Endothelial cell of umbilical vein (primary cell): ENCODE results near the gene NSD1. TPM values are rescaled to one million over a fixed set of nuclear protein-coding genes. Genes with fewer than 3 reads are reported as not detected.

Experiments used
- BruUV-seq: library from RNA; stranded (reverse); fragments of 400-500 nt; replicated peaks from 2 replicates; lab custom pipeline; 2021; lab: Mats Ljungman, UMichigan
- CTCF ChIA-PET: fragments of 300-600, 350-600 bp; sonication (Branson Sonifier 250); formaldehyde crosslinking; loops from one replicate; lab custom pipeline; 2021; ENCODE audit warnings: antibody characterized with exemption, inconsistent platforms; lab: Charles Lee
- POLR2A ChIA-PET: fragments of 300-600, 350-600 bp; sonication (Branson Sonifier 250); formaldehyde crosslinking; loops from one replicate; lab custom pipeline; 2021; ENCODE audit warnings: antibody characterized with exemption, inconsistent platforms; lab: Charles Lee
- DNase-seq: peaks from one replicate; pipeline ENCODE4 v3.0.0-alpha.2; 2011; ENCODE audit warnings: low read depth, low spot score
- FAIRE-seq: peaks from 2 replicates; lab custom pipeline; 2011; peaks lifted over from hg19 to GRCh38; lab: Jason Lieb, UNC
- H2AFZ ChIP-seq: 2 replicates; pipeline ENCODE4 v1.6.0; 2012; ENCODE audit warnings: low read depth, low read length, control low read depth, inconsistent platforms
- H3K27ac ChIP-seq: 2 replicates; pipeline ENCODE4 v1.5.1; 2011; ENCODE audit warnings: low read depth, mild to moderate bottlenecking, control low read depth, low read length, moderate library complexity; ENCODE audit not compliant: insufficient read depth
- H3K27me3 ChIP-seq, 2 experiments: 2 replicates each; pipeline versions ENCODE4 v1.6.0 to v1.6.1; 2011; ENCODE audit warnings: low read length in 2 of 2, mixed read lengths in 1 of 2; ENCODE audit not compliant: control insufficient read depth in 2 of 2, insufficient read depth in 2 of 2
- H3K36me3 ChIP-seq, 2 experiments: 2 replicates in 1 of 2; 3 replicates in 1 of 2; pipeline ENCODE4 v1.5.1; 2011; ENCODE audit warnings: low read length in 2 of 2, mild to moderate bottlenecking in 1 of 2, moderate library complexity in 1 of 2; ENCODE audit not compliant: control insufficient read depth in 2 of 2, insufficient read depth in 2 of 2; ENCODE audit errors: extremely low read depth in 1 of 2
- H3K4me1 ChIP-seq: 3 replicates; pipeline ENCODE4 v1.5.1; 2011; ENCODE audit warnings: mild to moderate bottlenecking, low read length; ENCODE audit not compliant: control insufficient read depth, insufficient read depth; ENCODE audit errors: extremely low read depth
- H3K4me2 ChIP-seq: 2 replicates; pipeline ENCODE4 v1.6.1; 2011; ENCODE audit warnings: low read length, control low read depth, mixed read lengths; ENCODE audit not compliant: insufficient read depth
- H3K4me3 ChIP-seq, 3 experiments: fragments of 200-600 bp in 1 of 3; sonication (generic), shearing (Covaris generic) in 1 of 3; replicated peaks in 1 of 3; 2 replicates each; pipeline ENCODE4 v1.5.1; 2011 to 2016; ENCODE audit warnings: control low read depth in 3 of 3, low read length in 3 of 3, mild to moderate bottlenecking in 2 of 3, inconsistent platforms in 1 of 3, low read depth in 1 of 3, moderate library complexity in 1 of 3; ENCODE audit not compliant: insufficient read depth in 1 of 3
- H3K79me2 ChIP-seq: 2 replicates; pipeline ENCODE4 v1.6.0; 2012; ENCODE audit warnings: low read length, inconsistent platforms; ENCODE audit not compliant: control insufficient read depth, insufficient read depth
- H3K9ac ChIP-seq: replicated peaks from 2 replicates; pipeline ENCODE3; 2011; ENCODE audit warnings: low read length, control low read depth; ENCODE audit not compliant: insufficient read depth; ENCODE audit errors: extremely low read depth
- H3K9me1 ChIP-seq: replicated peaks from 3 replicates; pipeline ENCODE4 v1.6.0; 2011; ENCODE audit warnings: mild to moderate bottlenecking, low read length; ENCODE audit not compliant: control insufficient read depth, insufficient read depth; ENCODE audit errors: extremely low read depth
- H3K9me3 ChIP-seq: replicated peaks from 2 replicates; pipeline ENCODE4 v1.5.1; 2012; ENCODE audit warnings: low read length, inconsistent platforms; ENCODE audit not compliant: control insufficient read depth, insufficient read depth
- H4K20me1 ChIP-seq: replicated peaks from 2 replicates; pipeline ENCODE3; 2011; ENCODE audit warnings: mild to moderate bottlenecking, low read length; ENCODE audit not compliant: control insufficient read depth, insufficient read depth; ENCODE audit errors: extremely low read depth
- CTCF ChIP-seq, 2 donors: IDR thresholded peaks; 1 replicate in 1 of 2; 2 replicates in 1 of 2; pipeline ENCODE4 v1.5.1; 2011; ENCODE audit warnings: low read length in 2 of 2, mild to moderate bottlenecking in 2 of 2, moderate library complexity in 2 of 2, control low read depth in 1 of 2, inconsistent platforms in 1 of 2, low read depth in 1 of 2; ENCODE audit not compliant: insufficient read depth in 1 of 2; ENCODE audit errors: extremely low read depth in 1 of 2
- EZH2 ChIP-seq: IDR thresholded peaks from 2 replicates; pipeline ENCODE4 v1.6.1; 2012; ENCODE audit warnings: borderline replicate concordance, low read depth, mild to moderate bottlenecking, moderate library complexity, low read length, inconsistent platforms; ENCODE audit not compliant: severe bottlenecking
- FOS ChIP-seq: IDR thresholded peaks from 2 replicates; pipeline ENCODE4 v1.6.1; 2011; ENCODE audit warnings: mild to moderate bottlenecking, low read length, moderate library complexity, borderline replicate concordance; ENCODE audit not compliant: insufficient read depth
- GATA2 ChIP-seq: IDR thresholded peaks from 2 replicates; pipeline ENCODE4 v1.7.0; 2011; ENCODE audit warnings: low read depth, mild to moderate bottlenecking, moderate library complexity, mixed read lengths, low read length; ENCODE audit not compliant: insufficient read length, insufficient read depth
- JUN ChIP-seq: IDR thresholded peaks from 2 replicates; pipeline ENCODE4 v1.6.1; 2011; ENCODE audit warnings: borderline replicate concordance, low read depth; ENCODE audit not compliant: insufficient read length, insufficient read depth
- MAX ChIP-seq: IDR thresholded peaks from 2 replicates; pipeline ENCODE4 v1.6.1; 2011; ENCODE audit not compliant: insufficient read depth, insufficient read length
- MYC ChIP-seq: IDR thresholded peaks from one replicate; pipeline ENCODE4 v1.6.1; 2011; ENCODE audit warnings: mild to moderate bottlenecking, low read depth, low read length
- POLR2A ChIP-seq: IDR thresholded peaks from 2 replicates; pipeline ENCODE4 v1.6.1; 2012; ENCODE audit warnings: low read depth, mild to moderate bottlenecking, control low read depth, low read length
- POLR2AphosphoS5 ChIP-seq: IDR thresholded peaks from 2 replicates; pipeline ENCODE4 v1.6.1; 2012; ENCODE audit warnings: low read depth, mild to moderate bottlenecking, control low read depth, low read length, moderate library complexity; ENCODE audit not compliant: insufficient read depth
- dilution Hi-C: fragments of 300-500 bp; cut with MboI; formaldehyde crosslinking; loops from one replicate; pipeline ENCODE4 v1.15.0; 2019; ENCODE audit warnings: low sequenced_read_pairs; ENCODE audit not compliant: extremely low pct_ligation_motif_present
- intact Hi-C: fragments of 100-400 bp; cut with micrococcal nuclease; formaldehyde crosslinking; loops from one replicate; pipeline ENCODE4 v1.10.0; 2022
- polyA plus RNA-seq, 4 experiments: library from polyadenylated mRNA; depleted of rRNA in 3 of 4; stranded (reverse) in 3 of 4; unstranded in 1 of 4; fragments of >200 nt; gene quantifications; 2 replicates each; pipeline versions ENCODE4 v1.2.1 to v1.2.3, GENCODE V29; 2011 to 2012; ENCODE audit warnings: missing spikeins in 1 of 4
- total RNA-seq: library from RNA; stranded (reverse); gene quantifications from 2 replicates; pipeline ENCODE4 v1.2.3, GENCODE V29; 2021

Gene NSD1
- total and polyA plus RNA-seq, 2 donors (not counting 3 experiments of a cell fraction or from before 2014, with no cell fraction given) = 14.4 to 90.4 TPM

- Histone ChIP-seq H3K27me3 (no peaks in the 10 kb centered on the region), H3K4me2 (no peak overlapping the region), H3K4me3 (no peak overlapping the region), H3K36me3 (peaks cover 13 to 23% of the 10 kb centered on the region in 2 experiments), H3K9me1 (no peaks in the 10 kb centered on the region), H3K9ac (no peak overlapping the region), H3K27ac (no peak overlapping the region), H4K20me1 (no peaks in the 10 kb centered on the region), H3K4me1 (no peaks in the 10 kb centered on the region), H3K79me2 (no peaks in the 10 kb centered on the region), H2AFZ (no peak overlapping the region), H3K9me3 (no peaks in the 10 kb centered on the region)
- FAIRE-seq (no peak), DNase-seq (no peak)
- dilution Hi-C loops (no loop called here), intact Hi-C loops (no loop called here)
- TF ChIP-seq GATA2 (no peak), POLR2A (no peak), MYC (no peak), POLR2AphosphoS5 (no peak), CTCF (IDR thresholded peaks at IDR 0.05; ENCODE audit: extremely low read depth in 1 of 2, insufficient read depth in 1 of 2, low read depth in 1 of 2, low read length in 2 of 2) (no peak), JUN (no peak), EZH2 (no peak), FOS (no peak), MAX (no peak)
- CTCF ChIA-PET = interaction anchor here (1.0 to 1.1 kb wide), 2 partner anchors 17 to 159 kb away, joined by 3 to 4 read pairs; no protein-coding TSS in a partner anchor
- no TSS peak for BruUV-seq
- POLR2A ChIA-PET = no interaction called here
Observed at GRCh38 chr5:177271113-177271512, 137.5 kb downstream of the NSD1 start.
